IPS-18a (cell line): ENCODE results near the gene IZUMO3.
"Not testable (repeated sequence)": the region's sequence is repeated elsewhere in the genome, so short reads cannot be mapped to it uniquely, and the experiment has no call there.

Source experiments
- H3K27ac ChIP-seq: one replicate; pipeline ENCODE4 v1.5.1; 2013; ENCODE audit warnings: low read length
- H3K27me3 ChIP-seq: one replicate; pipeline ENCODE4 v1.6.1; 2013; ENCODE audit warnings: mild to moderate bottlenecking, low read length; ENCODE audit not compliant: control insufficient read depth, insufficient read depth
- H3K36me3 ChIP-seq: one replicate; pipeline ENCODE4 v1.6.1; 2013; ENCODE audit warnings: low read depth, low read length; ENCODE audit not compliant: control insufficient read depth
- H3K4me1 ChIP-seq: one replicate; pipeline ENCODE4 v1.6.1; 2013; ENCODE audit warnings: low read depth, low read length; ENCODE audit not compliant: control insufficient read depth
- H3K4me3 ChIP-seq: one replicate; pipeline ENCODE4 v1.5.1; 2013; ENCODE audit warnings: low read length
- H3K9ac ChIP-seq: one replicate; pipeline ENCODE4 v1.6.1; 2013; ENCODE audit warnings: mild to moderate bottlenecking, low read length, moderate library complexity
- H3K9me3 ChIP-seq: one replicate; pipeline ENCODE4 v1.6.1; 2013; ENCODE audit warnings: low read depth, low read length; ENCODE audit not compliant: control insufficient read depth

The IZUMO3 gene, protein sequence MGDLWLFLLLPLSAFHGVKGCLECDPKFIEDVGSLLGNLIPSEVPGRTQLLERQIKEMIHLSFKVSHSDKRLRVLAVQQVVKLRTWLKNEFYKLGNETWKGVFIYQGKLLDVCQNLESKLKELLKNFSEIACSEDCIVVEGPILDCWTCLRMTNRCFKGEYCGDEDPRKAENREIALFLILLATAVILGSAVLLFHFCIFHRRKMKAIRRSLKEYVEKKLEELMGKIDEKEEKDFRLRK

DNA sequence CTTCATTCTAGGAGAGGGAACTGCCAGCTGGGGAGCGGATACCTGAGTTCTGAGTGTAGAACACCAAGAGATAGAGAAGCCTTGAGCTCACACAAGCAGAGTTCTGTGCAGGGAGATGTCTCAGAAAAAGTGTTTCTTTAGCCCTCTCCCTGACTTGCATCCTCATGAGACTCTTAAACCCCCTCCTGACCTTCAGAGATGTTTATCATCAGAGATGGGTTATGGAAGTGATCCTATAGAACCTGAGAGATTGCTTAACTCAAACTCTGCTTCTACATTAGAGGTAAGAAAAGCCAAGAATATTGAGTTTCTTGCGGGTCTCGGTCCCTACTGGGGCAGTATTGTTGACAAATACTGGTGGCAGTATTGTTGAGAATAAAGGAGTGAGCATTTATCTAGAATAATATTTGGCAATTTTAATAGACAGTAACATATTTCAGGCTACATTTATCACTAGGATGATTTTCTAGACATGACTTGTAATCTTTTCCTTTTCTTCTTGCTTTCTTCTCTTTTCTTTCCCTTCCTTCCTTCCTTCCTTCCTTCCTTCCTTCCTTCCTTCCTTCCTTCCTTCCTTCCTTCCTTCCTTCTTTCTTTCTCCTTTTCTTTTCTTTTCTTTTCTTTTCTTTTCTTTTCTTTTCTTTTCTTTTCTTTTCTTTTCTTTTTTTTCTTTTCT, at the start of gene IZUMO3:
TSS of gene IZUMO3 (minus strand) at position 51 of the 676 bp plus-strand sequence. CDS start 248 bp downstream, outside the sequence.
- no peaks in the 10 kb centered on the region for H3K27me3 ChIP-seq
- no peak within 1 kb of the TSS for H3K27ac ChIP-seq
- H3K9ac ChIP-seq, result no peak within 1 kb of the TSS
- no peaks in the 10 kb centered on the region for H3K9me3 ChIP-seq
- no peaks in the 10 kb centered on the region for H3K36me3 ChIP-seq
- no peak within 1 kb of the TSS for H3K4me3 ChIP-seq
- H3K4me1 ChIP-seq, result no peaks in the 10 kb centered on the region

DNA sequence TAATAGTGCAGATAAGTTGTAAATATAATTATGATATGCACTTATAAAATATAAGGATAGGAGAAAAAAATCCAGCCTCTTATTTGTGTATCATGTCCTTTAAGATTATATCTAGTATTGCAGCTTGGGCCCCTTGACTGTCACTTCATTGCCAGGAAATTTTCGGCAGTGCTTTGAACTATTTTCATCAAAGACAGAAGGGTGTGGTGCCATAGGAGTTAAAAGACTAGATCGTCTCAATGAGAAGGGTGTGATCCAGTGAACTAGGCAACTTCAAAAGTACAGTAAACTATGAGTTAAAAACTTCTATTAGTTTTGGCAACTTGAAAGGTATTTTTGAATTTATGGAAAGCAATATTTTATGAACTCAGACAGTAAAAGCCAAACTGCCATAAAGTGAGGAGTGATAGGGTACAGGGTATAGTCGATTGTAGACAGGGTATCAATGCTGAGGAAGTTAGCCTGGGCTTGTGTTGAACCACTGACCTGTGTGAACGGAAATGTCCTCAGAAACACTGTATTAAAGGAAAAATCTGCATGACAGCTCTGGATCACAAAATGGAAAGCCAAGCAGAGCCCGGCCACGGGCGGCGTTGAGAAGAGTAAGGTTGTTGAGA, 48.6 kb upstream of the IZUMO3 start:
- H3K4me1 ChIP-seq, result peaks cover 37% of the 10 kb centered on the region
- no peaks in the 10 kb centered on the region for H3K36me3 ChIP-seq
- no peaks in the 10 kb centered on the region for H3K27me3 ChIP-seq
- no peak overlapping the region for H3K4me3 ChIP-seq
- H3K9ac ChIP-seq, result no peak overlapping the region
- no peaks in the 10 kb centered on the region for H3K9me3 ChIP-seq
- H3K27ac ChIP-seq, result no peak overlapping the region

DNA sequence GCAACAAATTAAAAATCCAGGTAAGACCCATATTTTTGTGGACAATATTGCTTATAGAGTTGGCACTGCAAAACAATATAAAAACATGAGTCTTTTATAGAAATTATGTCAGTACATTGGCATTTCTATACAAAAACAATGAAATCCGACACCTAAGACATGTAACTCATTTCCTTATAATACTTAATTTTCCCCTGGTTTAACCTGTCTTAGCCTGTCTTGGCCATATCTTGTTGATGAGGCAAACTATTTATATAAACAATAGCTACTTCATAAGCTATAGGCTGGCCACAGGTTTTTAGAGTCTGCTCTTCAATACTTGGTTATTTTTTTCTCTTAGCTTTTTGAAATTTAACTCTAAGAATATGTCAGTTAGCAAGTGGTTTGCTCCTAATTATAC, 44.7 kb upstream of the IZUMO3 start:
- no peak overlapping the region for H3K27ac ChIP-seq
- H3K27me3 ChIP-seq, result no peaks in the 10 kb centered on the region
- H3K9me3 ChIP-seq, result peaks cover 1% of the 10 kb centered on the region
- H3K36me3 ChIP-seq, result no peaks in the 10 kb centered on the region
- peaks cover 24% of the 10 kb centered on the region for H3K4me1 ChIP-seq
- H3K9ac ChIP-seq, result no peak overlapping the region
- H3K4me3 ChIP-seq, result no peak overlapping the region

DNA sequence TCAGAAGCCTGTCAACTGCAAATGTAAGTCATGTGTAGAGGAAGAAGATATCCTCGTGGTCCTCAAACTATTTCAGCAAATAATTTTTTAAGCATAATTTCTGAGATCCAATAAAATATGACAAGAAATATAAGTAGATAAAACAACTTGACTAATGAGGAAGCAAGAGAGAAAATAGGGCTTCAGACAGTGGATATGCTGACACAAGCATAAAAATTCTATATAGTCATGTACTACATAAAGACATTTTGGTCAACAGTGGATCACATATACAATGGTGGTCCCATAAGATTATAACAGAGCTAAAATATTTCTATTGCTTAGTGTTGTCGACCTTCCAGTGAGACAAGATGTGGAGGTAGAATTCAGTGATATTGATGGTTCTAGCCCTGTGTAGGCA, 42.2 kb upstream of the IZUMO3 start:
- H3K4me1 ChIP-seq, result peaks cover 24% of the 10 kb centered on the region
- H3K27me3 ChIP-seq, result no peaks in the 10 kb centered on the region
- no peak overlapping the region for H3K27ac ChIP-seq
- H3K36me3 ChIP-seq, result no peaks in the 10 kb centered on the region
- H3K9ac ChIP-seq, result no peak overlapping the region
- H3K9me3 ChIP-seq, result peaks cover 3% of the 10 kb centered on the region
- H3K4me3 ChIP-seq, result no peak overlapping the region

DNA sequence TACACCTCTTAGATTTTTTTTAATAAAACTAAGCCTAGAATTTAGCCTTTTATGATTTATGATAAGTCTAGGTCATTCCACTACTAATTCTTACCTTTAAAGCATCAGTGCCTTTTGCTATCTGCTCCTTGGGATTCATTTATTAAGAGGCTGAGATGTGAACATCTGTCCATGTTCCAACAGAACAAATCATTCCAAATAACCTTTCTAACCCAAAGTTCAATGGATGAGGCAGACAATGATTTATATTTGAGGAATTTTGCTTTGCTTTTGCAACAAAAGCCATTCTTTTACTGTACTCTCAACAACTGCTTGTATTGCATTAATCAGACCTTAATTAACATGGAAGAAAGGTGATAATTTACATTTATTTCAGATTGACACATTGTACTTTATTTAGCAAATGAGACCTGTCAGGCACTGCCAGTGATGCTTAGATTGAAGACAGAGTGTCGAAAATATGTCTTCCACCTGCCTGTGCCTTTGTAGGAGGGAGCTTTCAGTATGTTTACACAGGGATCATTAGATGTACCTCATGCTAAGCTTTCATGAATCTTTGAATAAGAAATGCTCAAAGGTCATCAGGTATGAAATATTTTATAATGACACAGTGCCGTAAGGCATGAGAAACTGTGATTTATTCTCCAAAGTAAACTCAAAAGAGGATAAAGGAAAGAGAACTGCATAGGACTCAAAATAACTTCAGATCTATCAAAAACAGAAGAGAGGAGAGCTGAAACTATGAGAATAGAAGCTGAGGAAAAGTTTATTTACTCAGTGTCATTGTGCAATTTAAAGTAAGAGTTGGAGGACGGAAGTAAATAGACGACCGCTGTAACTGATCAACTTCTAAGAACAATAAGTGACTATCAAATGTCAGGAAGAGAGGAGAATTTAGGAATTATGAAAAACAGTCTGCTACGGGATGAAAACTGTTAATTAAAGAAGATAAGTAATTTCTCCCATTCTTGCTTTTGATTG, 36.7 kb upstream of the IZUMO3 start:
- H3K9me3 ChIP-seq, result peaks cover 3% of the 10 kb centered on the region
- H3K27me3 ChIP-seq, result no peaks in the 10 kb centered on the region
- H3K36me3 ChIP-seq, result no peaks in the 10 kb centered on the region
- H3K4me3 ChIP-seq, result no peak overlapping the region
- H3K9ac ChIP-seq, result no peak overlapping the region
- no peaks in the 10 kb centered on the region for H3K4me1 ChIP-seq
- no peak overlapping the region for H3K27ac ChIP-seq

DNA sequence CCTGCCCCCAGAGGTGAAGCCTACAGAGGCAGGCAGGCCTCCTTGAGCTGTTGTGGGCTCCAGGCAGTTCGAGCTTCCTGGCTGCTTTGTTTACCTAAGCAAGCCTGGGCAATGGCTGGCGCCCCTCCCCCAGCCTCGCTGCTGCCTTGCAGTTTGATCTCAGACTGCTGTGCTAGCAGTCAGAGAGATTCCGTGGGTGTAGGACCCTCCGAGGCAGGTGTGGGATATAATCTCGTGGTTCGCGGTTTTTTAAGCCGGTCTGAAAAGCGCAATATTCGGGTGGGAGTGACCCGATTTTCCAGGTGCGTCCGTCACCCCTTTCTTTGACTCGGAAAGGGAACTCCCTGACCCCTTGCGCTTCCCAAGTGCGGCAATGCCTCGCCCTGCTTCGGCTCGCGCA, 34.3 kb upstream of the IZUMO3 start:
- not testable (repeated sequence) for H3K27me3 ChIP-seq, H3K27ac ChIP-seq, H3K4me1 ChIP-seq, H3K9me3 ChIP-seq, H3K36me3 ChIP-seq
- peak overlapping the region; percentile 28 for H3K9ac ChIP-seq
- peak overlapping the region; percentile 37 for H3K4me3 ChIP-seq

DNA sequence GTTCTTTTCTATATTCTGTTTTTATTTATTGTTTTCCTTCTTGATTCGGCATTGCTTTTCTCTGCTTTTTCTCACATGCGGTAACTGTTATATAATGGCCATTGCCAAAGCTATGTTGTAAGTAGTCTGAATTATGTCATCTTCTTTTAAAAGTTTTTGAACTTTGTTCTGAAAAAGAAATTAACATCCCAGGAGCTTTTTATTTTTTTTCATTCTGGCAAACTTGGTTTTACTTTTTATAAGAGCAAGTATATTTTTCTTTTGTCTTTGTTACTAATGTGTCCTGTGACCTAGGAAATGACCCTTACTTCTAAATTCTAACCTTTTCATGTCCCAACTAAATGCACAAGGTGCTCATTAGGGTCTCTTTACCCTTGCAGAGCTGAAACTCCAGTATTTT, 26.7 kb upstream of the IZUMO3 start:
- H3K9ac ChIP-seq, result no peak overlapping the region
- no peaks in the 10 kb centered on the region for H3K27me3 ChIP-seq
- H3K4me3 ChIP-seq, result no peak overlapping the region
- H3K27ac ChIP-seq, result no peak overlapping the region
- no peaks in the 10 kb centered on the region for H3K4me1 ChIP-seq
- no peaks in the 10 kb centered on the region for H3K9me3 ChIP-seq
- H3K36me3 ChIP-seq, result no peaks in the 10 kb centered on the region

DNA sequence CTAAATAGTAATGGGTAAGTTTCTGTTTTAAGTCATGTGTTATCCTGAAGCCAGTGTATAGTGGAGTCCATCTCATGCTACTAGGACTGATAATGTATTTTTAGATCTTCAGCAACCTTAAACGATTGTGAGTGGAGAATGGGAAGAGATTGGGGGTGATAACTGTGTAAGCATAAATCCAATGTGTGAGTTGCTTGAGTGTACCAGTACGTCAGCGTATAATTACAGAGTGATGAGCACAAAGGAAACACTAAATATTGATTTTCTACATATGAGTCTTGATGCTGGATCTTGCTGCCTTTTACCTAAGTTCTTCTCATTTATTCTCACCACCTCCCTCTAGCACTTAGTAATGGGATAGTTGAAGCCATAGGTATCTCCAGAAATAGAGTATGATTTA, 16.3 kb upstream of the IZUMO3 start:
- Histone ChIP-seq H3K4me1 (no peaks in the 10 kb centered on the region), H3K9ac (no peak overlapping the region), H3K27ac (no peak overlapping the region), H3K9me3 (no peaks in the 10 kb centered on the region), H3K4me3 (no peak overlapping the region), H3K36me3 (no peaks in the 10 kb centered on the region), H3K27me3 (no peaks in the 10 kb centered on the region)

DNA sequence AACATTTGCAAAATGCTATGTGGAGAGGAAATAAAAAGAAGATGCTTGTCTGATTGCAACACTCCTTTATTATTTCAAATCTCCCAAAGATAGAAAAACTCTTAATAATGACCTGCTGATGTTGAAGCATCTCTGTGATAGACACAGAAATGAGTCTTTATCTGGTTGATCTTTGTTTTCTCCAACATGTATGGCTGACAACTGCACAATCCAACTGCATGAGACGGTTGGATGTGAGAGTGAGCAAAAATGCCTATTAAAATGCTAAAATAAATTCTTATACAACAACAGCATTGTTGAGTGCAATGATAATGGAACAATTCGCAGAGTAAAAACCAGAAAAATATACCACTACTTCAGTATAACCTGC, 7.5 kb upstream of the IZUMO3 start:
- Histone ChIP-seq H3K36me3 (no peaks in the 10 kb centered on the region), H3K9me3 (no peaks in the 10 kb centered on the region), H3K4me3 (no peak overlapping the region), H3K27me3 (no peaks in the 10 kb centered on the region), H3K27ac (no peak overlapping the region), H3K9ac (no peak overlapping the region), H3K4me1 (no peaks in the 10 kb centered on the region)

DNA sequence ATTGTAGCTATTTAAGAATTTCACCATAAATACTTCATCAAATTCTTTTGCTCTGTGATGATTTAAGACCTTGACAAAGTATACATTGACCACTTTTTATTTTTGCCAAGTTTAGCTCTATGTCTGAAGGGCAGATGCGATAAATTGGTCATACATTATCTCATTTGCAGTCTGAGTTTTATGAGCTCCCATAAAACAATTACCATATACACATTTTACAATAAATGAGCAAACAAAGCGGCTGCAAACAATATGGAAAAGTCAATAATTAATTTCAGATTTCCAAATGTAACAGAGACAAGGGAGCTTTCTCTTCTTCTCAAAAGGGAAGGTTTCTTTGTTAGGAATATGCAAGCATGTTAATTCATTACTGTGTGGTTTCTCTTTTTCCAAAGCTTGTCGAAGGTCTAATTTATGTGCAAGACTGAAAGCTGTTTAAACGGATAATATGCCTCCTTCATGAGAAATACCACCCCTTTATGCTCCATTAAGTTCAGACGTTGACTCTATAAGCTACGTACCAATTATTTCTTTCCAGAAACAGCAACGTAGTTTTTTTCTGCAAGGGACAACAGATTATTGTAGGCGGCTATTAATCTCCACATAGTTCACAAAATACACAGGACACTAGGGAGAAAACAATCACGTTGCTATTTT, 7.0 kb upstream of the IZUMO3 start:
- Histone ChIP-seq H3K4me1 (no peaks in the 10 kb centered on the region), H3K9me3 (no peaks in the 10 kb centered on the region), H3K27ac (no peak overlapping the region), H3K9ac (no peak overlapping the region), H3K36me3 (no peaks in the 10 kb centered on the region), H3K4me3 (no peak overlapping the region), H3K27me3 (no peaks in the 10 kb centered on the region)

DNA sequence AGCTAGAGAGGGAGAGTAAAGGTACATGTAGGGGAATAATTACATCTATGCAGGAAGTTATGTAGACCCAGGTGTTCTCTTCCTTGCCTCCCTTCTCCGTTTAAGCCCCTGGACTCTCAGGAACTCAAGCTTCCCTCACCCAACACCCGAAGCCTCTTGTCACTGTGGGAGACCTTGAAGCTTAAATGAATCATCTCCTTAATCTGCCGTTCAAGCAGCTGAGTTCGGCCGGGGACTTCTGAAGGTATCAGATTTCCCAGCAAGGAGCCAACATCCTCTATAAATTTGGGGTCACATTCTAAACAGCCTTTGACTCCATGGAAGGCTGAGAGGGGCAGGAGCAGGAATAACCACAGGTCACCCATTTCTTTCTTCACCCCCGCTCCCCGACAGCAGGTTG, 412 bp downstream of the IZUMO3 start:
- H3K36me3 ChIP-seq, result no peaks in the 10 kb centered on the region
- no peak overlapping the region for H3K4me3 ChIP-seq
- no peaks in the 10 kb centered on the region for H3K27me3 ChIP-seq
- no peak overlapping the region for H3K27ac ChIP-seq
- no peaks in the 10 kb centered on the region for H3K4me1 ChIP-seq
- H3K9ac ChIP-seq, result no peak overlapping the region
- H3K9me3 ChIP-seq, result no peaks in the 10 kb centered on the region
